Left renal pelvis (tissue), 4 donors: Measurements from ENCODE around the gene SSTR5. TPM values are rescaled to one million over a fixed set of nuclear protein-coding genes. Genes with fewer than 3 reads are reported as not detected.
"Not testable (repeated sequence)": the region's sequence is repeated elsewhere in the genome, so short reads cannot be mapped to it uniquely, and the experiment has no call there.

Source experiments
- DNase-seq, 4 donors: peaks; one replicate each; pipeline ENCODE4 v3.0.0-alpha.2; 2013; ENCODE audit warnings: low read depth in 4 of 4, low spot score in 3 of 4
- polyA plus RNA-seq, 4 donors: library from polyadenylated mRNA; unstranded; fragments of 120-200 nt; gene quantifications; one replicate each; pipeline ENCODE4 v1.2.1, GENCODE V29; 2013; ENCODE audit not compliant: insufficient read length in 4 of 4

Gene SSTR5
- polyA plus RNA-seq = under 1 TPM in 2 of 4 donors, not detected in 2; 0.17 to 0.40 TPM

DNA sequence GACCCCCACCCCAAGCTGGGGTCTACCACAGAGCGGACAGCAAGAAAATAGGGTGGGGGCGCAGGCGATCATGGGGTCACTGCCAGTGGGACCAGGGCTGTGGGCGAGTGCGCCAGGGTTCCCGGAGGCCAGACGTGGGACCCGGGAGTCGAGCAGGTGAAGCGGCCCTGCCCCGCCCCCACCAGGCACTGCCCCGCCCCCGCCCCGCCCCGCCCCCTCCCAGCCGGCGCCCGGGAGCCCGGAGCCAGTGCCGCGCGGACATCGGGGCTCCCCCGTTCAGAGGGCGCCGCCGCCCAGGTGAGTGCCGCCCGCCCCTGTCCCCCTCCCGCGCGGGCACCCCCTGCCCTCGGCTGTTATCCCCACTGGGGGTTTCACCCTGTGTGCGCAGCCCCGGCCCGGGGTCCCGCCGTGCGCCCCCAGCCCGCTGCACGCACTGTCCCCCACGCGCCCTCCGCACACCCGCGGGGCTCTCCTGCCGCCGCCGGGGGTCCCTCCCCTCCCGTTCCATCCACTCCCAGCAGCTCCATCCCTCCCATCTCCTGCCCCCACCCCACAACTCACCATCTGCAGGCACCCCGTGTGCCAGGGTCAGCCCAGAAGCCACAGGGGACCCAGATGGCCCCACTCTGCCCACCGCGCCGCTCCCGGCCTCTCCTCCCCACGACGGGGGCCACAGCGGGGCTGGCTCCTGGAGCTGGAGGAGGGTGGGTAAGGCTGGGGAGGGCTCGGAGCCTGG, at the start of gene SSTR5:
SSTR5 (plus strand) TSS at position 222 of the 736 bp plus-strand sequence. CDS start 6,122 bp downstream, outside the sequence.
- DNase-seq = no peak

DNA sequence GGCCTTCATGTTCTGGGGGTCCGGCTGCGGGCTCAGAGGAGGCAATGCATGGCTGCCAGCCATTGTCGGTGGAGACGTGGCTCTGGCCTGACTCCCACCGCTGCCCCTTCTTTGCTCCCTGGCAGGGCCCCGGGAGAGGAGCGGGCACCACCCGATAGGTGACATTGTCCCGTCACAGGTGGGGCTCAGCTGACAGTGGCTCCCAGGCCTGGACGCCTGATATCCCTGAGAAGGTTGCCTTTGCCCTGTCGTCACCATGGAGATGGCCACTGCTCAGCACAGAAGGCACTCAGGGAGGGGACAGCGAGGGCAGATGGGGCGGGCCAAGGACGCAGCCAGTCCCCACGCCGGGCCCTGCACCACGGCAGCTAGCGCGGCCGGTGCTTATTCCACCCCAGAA, 48.4 kb upstream of the SSTR5 start:
- no peak for DNase-seq

DNA sequence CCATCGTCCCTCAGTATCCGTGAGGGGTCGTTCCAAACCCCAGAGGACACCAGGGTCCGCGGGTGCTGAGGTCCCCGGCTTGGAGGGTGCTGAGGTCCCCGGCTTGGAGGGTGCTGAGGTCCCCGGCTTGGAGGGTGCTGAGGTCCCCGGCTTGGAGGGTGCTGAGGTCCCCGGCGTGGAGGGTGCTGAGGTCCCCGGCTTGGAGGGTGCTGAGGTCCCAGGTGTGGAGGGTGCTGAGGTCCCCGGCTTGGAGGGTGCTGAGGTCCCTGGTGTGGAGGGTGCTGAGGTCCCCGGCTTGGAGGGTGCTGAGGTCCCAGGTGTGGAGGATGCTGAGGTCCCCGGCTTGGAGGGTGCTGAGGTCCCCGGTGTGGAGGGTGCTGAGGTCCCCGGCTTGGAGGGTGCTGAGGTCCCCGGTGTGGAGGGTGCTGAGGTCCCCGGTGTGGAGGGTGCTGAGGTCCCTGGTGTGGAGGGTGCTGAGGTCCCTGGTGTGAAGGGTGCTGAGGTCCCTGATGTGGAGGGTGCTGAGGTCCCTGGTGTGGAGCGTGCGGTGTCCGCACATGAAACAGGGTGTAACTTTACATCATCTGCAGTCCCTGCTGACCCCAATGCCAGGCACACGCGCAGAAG, 47.3 kb upstream of the SSTR5 start:
- DNase-seq = not testable (repeated sequence)

DNA sequence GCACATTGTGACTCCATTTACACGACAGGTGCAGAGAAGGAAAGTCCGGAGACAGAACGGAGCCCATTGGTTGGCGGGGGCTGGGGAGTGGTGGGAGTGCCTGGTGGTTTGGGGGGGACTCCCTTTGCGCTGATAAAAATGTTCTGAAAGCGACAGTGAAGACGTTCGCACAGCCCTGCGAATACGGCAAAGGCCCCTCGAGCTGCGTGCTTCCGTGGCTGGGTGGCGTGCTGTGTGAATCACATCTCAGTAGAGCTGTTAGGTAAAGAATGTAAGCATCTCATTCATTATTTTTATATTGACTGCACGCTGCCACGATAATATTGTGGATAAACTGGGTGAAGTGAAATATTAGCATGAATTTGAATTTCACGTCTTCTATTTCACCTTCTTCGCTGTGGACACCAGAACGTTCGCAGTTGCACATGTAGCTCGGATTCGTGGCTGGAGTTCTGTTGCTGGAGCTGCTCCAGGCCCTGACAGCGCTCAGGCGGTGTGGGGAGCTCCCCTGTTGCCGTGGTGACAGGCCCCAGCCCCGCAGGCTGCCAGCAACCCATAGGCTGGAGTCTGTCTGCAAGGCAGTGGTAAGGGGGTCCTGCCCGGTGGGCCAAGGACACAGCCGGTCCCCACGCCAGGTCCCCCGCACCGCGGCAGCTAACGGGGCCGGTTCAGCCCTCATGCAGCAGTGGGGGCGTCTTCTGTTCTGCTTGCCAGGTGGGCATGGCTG, 46.3 kb upstream of the SSTR5 start:
- DNase-seq = no peak

DNA sequence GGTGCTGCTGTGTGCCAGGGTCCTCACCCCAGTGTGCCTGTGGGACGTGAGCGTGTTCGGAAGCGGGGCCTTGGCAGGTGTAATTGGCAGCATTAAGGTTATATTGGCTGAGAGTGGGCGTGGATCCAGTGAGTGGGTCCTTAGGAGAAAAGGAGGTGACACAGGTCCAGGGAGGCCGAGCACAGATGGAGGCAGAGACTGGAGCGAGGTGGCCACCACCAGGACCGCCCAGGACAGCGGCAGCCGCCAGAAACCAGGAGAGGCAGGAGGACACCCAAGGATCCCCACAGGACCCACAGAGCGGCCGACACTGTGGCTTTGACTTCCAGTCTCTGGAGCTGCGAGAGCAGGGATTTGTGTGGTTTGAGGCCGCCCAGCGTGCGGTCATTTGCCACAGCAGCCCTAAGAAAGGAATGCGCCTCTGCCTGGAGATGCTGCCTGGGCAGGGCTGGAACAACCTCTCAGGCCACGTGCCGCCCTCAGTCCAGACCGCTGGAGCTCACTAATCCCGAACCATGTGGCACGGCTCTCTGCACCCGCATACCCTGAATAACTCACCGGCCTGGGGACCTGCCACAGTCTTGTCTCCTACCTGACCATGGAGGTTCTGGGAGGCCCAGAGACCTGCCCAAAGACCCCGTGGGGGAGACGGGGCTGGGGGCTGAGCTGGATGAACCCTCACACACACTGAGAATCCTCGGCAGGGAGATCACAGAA, 45.6 kb upstream of the SSTR5 start:
- no peak for DNase-seq

DNA sequence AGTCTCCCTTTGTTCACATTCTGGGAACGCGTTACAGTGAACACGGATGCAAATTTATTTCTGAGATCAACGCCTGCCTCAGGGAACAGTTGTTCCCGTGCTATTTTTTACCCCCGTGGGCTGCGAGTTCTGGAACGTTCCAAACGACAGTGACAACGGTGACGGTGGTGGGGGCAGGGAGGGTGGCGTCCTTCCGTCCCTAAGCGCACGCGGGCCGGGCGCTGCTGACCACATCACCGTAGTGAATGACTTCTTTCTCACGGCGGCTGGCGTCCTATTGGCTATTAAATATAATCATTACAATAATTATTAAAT, 45.1 kb upstream of the SSTR5 start:
- no peak for DNase-seq

DNA sequence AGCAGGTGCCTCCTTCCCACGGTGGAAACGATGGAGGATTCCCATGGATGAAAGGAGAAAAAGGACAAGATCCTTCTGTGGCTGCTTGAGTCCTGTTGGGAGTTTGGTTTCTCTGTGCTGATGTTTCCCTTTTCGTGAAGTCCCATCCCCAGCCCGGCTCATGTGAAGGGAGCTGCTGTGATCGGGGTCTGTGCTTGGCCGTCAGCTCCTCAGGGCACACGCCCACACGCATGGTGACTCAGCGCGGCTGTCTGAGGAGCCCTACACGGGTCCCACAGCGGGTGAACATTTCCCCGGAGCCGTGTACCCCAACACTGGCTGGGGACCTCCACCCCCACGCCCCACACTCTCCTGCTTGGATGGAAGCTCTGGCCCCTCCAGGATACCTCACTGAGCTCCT, 44.5 kb upstream of the SSTR5 start:
- no peak for DNase-seq

DNA sequence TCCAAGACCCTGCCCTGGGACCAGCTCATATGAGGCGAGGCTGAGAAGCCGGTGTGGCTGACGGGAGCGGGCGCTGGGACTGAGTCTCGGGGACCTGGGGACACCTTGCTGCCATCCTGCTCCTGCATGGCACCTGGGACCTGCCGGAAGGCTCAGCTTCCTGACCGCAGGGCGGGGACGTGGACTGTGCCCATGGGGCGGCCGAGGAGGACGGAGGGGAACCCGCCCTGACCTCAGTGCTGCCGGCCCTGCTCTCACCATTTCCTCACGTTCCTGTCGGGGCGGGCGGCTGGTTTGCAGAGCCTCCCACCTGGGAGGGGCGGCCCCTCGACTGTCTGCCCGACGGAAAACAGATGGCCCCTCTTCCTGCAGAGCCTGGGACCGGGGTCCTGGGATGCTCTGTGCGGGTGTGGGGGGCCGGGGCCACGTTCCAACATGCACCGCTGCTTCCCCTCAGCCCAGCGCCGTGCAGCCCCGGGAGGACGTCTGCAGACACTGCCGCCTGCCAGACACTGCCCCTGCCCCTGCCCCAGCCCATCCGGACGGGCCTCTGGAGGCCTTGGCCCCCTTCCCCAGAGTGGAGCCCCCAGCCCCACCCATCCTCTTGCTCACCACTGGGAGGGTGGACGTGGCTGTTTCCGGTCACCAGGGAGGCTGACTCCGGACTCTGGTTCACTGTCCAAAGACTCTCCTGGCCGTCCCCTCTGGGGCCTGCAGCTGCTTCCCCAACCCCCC, 43.9 kb upstream of the SSTR5 start:
- no peak for DNase-seq

DNA sequence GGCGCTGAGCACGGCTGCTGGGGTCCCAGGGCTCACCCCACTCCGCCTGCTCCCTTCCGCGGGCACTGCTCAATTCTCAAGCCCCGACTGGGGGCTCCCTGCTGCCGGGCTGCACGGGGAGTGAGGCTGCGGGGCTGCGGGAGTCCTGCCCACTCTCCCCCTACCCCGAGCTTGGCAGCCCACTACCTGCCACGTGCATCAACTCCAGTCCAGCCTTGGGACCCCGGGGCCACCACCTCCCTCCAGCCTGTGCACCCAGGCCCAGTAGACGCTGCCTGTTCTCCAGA, 43.3 kb upstream of the SSTR5 start:
- DNase-seq = no peak

DNA sequence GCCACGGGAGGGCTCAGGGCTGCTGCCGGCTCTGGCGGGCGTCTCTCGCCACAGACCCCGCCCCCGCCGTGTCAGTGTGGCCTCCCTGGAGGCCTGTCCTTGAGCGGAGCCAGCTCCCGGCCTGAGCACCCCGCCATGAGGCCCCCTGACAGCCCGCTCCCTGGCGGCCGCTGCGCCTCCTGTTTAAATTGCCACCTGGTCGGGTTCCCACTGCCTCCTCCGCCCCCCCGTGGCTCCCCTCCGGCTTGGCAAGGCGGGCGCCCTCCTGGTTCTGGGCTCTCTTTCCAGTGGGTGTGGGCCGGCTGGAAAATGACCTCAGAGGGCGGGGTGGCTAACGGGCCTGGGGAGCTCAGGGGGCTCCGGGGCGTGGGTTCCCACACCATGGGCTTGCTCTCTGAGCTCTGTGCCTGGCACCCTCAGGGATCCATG, 42.1 kb upstream of the SSTR5 start:
- DNase-seq = no peak

DNA sequence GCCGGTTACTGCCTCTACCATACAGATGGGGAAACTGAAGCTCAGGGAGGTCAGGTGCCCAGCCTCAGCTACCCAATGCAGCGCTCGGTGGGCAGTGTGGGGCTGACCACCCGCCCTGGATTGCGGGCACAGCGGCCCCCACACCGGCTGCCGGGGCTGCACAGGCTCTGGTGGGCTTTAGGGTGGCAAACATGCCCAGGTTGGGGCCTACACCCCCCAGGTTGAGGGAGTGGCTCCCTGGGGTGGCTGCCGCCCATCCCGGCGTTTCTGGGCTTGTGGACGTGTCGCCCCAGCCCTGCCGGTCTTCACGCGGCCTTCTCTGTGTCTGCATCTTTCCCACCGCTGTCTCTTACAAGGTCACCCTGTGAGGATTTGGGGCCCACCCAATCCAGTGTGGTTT, 40.9 kb upstream of the SSTR5 start:
- DNase-seq = no peak

DNA sequence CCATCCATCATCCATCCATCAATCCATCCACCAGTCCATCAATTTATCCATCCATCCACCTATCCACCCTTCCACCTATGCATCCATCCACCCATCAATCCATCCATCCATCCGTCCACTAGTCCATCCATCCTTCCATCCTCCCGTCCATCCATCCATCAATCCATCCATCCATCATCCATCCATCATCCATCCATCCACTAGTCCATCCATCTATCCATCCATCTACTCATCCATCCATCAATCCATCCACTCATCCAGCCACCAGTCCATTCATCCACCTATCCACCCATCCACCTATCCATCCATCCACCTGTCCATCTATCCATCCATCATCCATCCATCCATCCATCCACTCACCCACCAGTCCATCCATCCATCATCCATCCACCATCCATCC, 39.9 kb upstream of the SSTR5 start:
- DNase-seq = no peak

DNA sequence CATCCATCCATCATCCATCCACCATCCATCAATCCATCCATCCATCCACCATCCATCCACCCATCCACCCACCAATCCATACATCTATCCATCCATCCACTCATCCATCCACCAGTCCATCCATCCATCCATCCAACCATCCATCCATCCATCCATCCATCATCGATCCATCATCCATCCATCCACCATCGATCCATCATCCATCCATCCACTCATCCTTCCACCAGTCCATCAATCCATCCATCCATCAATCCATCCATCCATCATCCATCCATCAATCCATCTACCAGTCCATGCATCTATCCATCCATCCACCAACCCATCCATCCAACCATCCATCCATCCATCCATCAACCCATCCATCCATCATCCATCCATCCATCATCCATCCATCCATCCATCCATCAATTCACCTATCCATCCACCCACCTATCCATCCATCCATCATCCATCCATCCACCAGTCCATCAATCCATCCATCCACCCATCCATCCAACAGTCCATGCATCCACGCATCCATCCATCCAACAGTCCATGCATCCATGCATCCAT, 39.3 kb upstream of the SSTR5 start:
- DNase-seq = no peak

DNA sequence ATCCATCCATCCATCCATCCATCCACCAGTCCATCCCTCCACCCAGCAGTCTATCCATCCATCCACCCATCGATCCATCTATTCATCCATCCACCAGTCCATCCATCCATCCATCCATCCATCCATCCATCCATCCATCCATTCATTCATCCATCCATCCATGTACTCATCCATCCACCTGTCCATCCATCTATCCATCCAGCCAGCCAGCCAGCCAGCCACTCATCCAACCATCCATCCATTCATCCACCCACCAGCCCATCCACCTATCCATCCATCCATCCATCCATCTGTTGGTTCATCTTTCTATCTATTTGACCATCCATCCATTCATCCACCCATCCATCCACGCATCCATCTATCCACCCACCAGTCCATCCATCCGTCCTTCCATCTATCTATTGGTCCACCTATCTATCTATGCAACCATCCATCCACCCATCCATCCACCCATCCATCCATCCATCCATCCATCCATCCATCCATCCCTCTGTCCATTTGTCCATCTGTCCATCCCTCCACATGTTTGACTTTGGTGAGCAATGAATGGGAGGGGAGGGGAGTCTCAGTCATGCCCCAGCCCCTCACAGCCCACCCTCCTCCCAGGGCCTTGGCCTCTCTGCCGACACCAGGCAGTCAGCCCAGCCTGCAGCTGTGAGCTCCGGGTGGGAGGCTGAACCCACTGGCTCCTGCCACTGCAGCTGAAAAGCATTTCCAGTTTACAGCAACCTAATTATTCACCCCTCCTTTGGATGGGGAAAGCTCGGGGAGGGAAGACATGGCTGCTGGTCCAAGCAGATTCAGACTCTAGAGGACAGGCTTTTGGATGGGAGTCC, 38.1 kb upstream of the SSTR5 start:
- DNase-seq = no peak

DNA sequence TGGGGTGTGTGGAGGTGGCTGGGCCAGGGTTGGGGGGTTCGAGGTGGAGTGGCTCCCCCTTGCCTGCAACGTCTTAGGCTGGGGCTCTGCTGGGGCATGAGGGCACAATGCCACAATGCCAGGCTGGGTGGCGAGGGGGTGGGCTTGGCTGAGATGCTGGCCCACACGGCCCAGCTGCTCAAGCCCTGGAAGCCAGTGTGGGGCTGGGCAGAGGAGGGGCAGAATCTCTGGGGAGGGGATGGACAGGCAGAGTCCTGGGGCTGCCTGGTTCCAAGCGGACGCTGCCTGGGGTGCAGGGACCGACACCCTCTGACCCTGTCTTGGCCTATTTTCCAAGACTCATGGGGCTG, 37.5 kb upstream of the SSTR5 start:
- DNase-seq = no peak

DNA sequence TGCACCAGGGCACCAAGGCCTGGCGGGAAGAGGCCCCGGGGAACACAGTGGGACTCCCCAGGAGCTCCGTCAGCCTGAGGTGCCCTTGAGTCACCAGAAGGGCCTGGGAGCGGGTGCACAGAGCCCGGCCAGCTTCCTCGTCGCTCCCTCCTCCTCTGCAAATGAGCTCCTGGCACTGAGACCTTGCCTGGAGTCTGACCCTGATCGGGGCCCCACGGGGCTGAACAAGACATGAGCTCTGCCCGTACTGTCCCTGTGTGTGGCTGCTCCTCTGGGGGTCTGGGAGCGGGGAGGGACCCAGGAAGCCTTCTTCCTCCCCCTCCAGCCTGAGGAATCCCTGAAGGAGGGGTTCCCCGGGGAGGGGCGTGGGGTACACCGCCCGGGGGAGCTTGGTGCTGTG, 36.4 kb upstream of the SSTR5 start:
- DNase-seq = no peak

DNA sequence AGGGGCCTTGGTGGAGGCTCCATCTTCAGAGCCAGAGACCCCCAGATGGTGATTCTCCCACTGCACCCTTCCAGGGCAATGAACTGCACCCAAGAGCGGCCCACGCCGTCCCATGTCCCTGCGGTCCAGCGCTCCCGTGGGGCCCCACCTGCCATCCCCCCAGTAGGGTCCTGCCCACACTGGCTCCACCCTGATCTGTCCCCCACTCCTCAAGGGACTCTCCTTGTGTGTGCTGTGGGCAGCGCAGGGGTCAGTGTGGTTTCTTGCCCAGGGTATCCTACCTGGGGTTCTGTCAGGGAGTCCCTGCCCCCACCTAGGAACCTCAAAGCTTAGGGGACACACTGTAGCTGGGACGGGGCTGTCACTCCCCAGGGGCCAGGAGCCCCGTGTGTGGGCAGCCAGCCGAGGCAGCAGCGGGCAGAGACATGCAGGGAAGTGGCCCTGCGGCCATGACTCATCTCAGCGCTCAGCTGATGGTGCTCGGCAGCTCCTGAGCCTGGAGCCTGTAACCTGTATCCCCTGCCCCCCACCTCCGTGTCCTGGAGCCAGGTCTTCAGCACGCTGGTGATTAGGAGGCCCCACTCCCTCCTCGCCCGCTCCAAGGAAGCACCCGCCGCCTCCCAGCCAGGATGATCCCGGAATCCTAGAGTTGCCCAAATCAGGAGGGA, 35.7 kb upstream of the SSTR5 start:
- no peak for DNase-seq

DNA sequence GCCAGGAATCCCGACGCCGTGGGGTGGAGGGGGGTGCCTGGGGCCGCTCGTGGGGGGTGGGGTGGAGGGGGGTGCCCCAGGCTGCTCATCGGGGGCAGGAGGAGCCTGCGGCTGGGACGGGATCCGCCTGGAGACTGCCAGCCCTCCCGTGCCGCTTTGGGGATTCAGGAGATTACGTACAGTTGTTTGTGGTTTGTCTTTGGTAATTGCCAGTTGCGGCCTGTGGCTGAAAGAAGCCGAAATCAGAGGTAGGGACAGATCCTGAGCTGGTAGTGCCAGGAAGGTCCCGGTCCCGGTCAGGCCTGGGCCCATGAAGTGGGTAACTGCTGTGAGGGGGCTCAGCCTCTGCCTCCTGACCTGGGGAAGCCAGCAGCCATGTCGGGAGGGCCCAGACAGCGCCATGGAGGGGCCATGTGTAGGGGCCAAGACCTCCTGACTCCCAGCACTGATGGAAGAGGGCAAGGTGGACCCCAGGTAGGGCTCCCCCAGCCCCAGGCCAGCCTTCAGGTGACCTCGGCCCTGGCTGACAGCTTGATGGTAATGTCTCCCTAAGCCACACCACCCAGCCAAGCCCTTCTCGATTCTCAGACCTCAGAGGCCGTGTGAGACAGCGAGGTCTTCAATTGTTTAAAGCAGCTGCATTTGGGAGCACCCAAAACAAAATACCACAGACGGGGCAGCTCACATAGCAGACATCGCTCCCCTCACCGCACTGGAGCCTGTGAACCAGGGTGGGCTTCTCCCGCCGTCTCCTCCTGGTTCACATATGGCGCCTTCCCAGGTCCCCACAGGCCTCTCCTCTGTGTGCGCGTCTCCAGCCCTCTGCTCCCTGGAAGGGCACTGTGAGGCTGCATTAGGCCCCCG, 34.9 kb upstream of the SSTR5 start:
- no peak for DNase-seq
